ENCODE data around the gene IVD. TPM values are rescaled to one million over a fixed set of nuclear protein-coding genes. Genes with fewer than 3 reads are reported as not detected.
A peak's percentile ranks its signal among the peaks of the same experiment; 100 is the strongest.

Gene IVD
- total and polyA plus RNA-seq, 3 donors from 2014 or later, result 79.1 to 94.7 (median 88.7) TPM

GRCh38 chr15:40415226-40415625 lies 9.6 kb downstream of the IVD start:
- no peak overlapping the region for H3K27ac ChIP-seq
- TF ChIP-seq POLR2A (IDR thresholded peaks at IDR 0.05), result no peak
- TF ChIP-seq CTCF (IDR thresholded peaks at IDR 0.05), result no peak
- intact Hi-C loops (cut with DNase I; ENCODE audit: low total_unique reads), result loop anchor here (10.0 kb wide), 1 partner anchor 50 kb away; no protein-coding TSS in a partner anchor
- peaks cover 4% of the 10 kb centered on the region for H3K4me1 ChIP-seq
- no peak for DNase-seq
- no peak overlapping the region for H3K4me3 ChIP-seq
- no peaks in the 10 kb centered on the region for H3K27me3 ChIP-seq
- H3K9me3 ChIP-seq, result no peaks in the 10 kb centered on the region
- 90 to 93% methylated on average over 10 of the region's 10 CpGs for WGBS, 2 donors
- H3K36me3 ChIP-seq (ENCODE audit: low read depth, missing control alignments), result no peaks in the 10 kb centered on the region

- H3K27me3 ChIP-seq, result no peaks in the 10 kb centered on the region
- peaks cover 13% of the 10 kb centered on the region for H3K4me1 ChIP-seq
- H3K9me3 ChIP-seq, result no peaks in the 10 kb centered on the region
- no peaks in the 10 kb centered on the region for H3K36me3 ChIP-seq (ENCODE audit: low read depth, missing control alignments)
- 94 to 100% methylated on average over 2 to 14 of the region's 14 CpGs for WGBS, 2 donors
- no peak overlapping the region for H3K27ac ChIP-seq
- intact Hi-C loops (cut with DNase I; ENCODE audit: low total_unique reads), result loop anchor here (10.0 kb wide), 1 partner anchor 51 kb away; no protein-coding TSS in a partner anchor
- DNase-seq, result no peak
- TF ChIP-seq POLR2A (IDR thresholded peaks at IDR 0.05) (no peak), CTCF (IDR thresholded peaks at IDR 0.05) (no peak)
- H3K4me3 ChIP-seq, result no peak overlapping the region
Observed at GRCh38 chr15:40416056-40416455, 10.5 kb downstream of the IVD start.

GRCh38 chr15:40418126-40418525 lies 12.5 kb downstream of the IVD start:
- Histone ChIP-seq H3K4me3 (no peak overlapping the region), H3K4me1 (peaks cover 23% of the 10 kb centered on the region), H3K36me3 (ENCODE audit: low read depth, missing control alignments) (no peaks in the 10 kb centered on the region), H3K27me3 (no peaks in the 10 kb centered on the region), H3K9me3 (no peaks in the 10 kb centered on the region), H3K27ac (no peak overlapping the region)
- 87 to 91% methylated on average over 10 of the region's 10 CpGs for WGBS, 2 donors
- DNase-seq, result no peak
- TF ChIP-seq CTCF (IDR thresholded peaks at IDR 0.05) (no peak), POLR2A (IDR thresholded peaks at IDR 0.05) (no peak)
- intact Hi-C loops (cut with DNase I; ENCODE audit: low total_unique reads), result loop anchor here (10.0 kb wide), 1 partner anchor 53 kb away; no protein-coding TSS in a partner anchor

- H3K4me3 ChIP-seq, result no peak overlapping the region
- H3K4me1 ChIP-seq, result peaks cover 23% of the 10 kb centered on the region
- no peaks in the 10 kb centered on the region for H3K27me3 ChIP-seq
- H3K9me3 ChIP-seq, result no peaks in the 10 kb centered on the region
- intact Hi-C loops (cut with DNase I; ENCODE audit: low total_unique reads), result loop anchor here (10.0 kb wide), 1 partner anchor 135 kb away; the partner anchor contains the start of gene ANKRD63
- H3K27ac ChIP-seq, result peak overlapping the region; percentile 50 to 72
- DNase-seq, result no peak
- no peaks in the 10 kb centered on the region for H3K36me3 ChIP-seq (ENCODE audit: low read depth, missing control alignments)
- TF ChIP-seq POLR2A (IDR thresholded peaks at IDR 0.05) (no peak), CTCF (IDR thresholded peaks at IDR 0.05) (no peak)
- 44 to 45% methylated on average over 11 of the region's 11 CpGs for WGBS, 2 donors
Observed at GRCh38 chr15:40420071-40420713, 14.6 kb downstream of the IVD start.

- DNase-seq, result no peak
- peak overlapping the region; percentile 50 to 72 for H3K27ac ChIP-seq
Observed at GRCh38 chr15:40420793-40421192, 15.2 kb downstream of the IVD start.

More at GRCh38 chr15:40420793-40421192, 15.2 kb downstream of the IVD start:
- no peaks in the 10 kb centered on the region for H3K36me3 ChIP-seq (ENCODE audit: low read depth, missing control alignments)
- peaks cover 23% of the 10 kb centered on the region for H3K4me1 ChIP-seq
- no peaks in the 10 kb centered on the region for H3K27me3 ChIP-seq
- WGBS, 2 donors, result 33 to 36% methylated on average over 3 of the region's 3 CpGs
- H3K4me3 ChIP-seq, result no peak overlapping the region
- intact Hi-C loops (cut with DNase I; ENCODE audit: low total_unique reads), result loop anchor here (10.0 kb wide), 1 partner anchor 136 kb away; the partner anchor contains the start of gene ANKRD63
- H3K9me3 ChIP-seq, result no peaks in the 10 kb centered on the region
- TF ChIP-seq POLR2A (IDR thresholded peaks at IDR 0.05) (no peak), CTCF (IDR thresholded peaks at IDR 0.05) (no peak)
